Measurements from ENCODE around the gene KPTN. TPM values are rescaled to one million over a fixed set of nuclear protein-coding genes. Genes with fewer than 3 reads are reported as not detected.

Gene KPTN
- total and polyA plus RNA-seq, 2 donors (not counting 1 experiment from before 2014, with no cell fraction given) = 8.1 to 11.4 TPM

DNA sequence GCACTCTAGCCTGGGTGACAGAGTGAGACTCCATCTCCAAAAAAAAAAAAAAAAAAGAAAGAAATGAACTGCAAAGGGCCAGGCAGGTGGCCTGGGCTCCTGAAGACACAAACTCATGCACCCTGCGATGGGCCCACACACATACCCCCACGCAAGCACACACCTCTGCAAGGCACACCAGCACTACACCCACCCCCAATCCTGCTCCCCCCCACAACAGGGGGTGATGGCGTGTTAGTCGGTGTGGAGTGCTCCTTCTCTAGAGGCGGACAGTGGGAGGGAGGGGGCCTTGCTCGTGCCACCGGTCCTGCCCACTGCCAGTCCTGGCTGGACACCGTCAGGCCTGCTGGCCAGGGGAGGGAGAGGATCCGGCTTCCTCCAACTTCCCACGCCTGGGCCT, 10.7 kb downstream of the KPTN start:
- no peak for TF ChIP-seq EZH2 (IDR thresholded peaks at IDR 0.05; ENCODE audit: borderline replicate concordance, insufficient read depth, low read depth, low read length, poor library complexity, severe bottlenecking)
- TF ChIP-seq, protein P1, sequence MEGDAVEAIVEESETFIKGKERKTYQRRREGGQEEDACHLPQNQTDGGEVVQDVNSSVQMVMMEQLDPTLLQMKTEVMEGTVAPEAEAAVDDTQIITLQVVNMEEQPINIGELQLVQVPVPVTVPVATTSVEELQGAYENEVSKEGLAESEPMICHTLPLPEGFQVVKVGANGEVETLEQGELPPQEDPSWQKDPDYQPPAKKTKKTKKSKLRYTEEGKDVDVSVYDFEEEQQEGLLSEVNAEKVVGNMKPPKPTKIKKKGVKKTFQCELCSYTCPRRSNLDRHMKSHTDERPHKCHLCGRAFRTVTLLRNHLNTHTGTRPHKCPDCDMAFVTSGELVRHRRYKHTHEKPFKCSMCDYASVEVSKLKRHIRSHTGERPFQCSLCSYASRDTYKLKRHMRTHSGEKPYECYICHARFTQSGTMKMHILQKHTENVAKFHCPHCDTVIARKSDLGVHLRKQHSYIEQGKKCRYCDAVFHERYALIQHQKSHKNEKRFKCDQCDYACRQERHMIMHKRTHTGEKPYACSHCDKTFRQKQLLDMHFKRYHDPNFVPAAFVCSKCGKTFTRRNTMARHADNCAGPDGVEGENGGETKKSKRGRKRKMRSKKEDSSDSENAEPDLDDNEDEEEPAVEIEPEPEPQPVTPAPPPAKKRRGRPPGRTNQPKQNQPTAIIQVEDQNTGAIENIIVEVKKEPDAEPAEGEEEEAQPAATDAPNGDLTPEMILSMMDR (IDR thresholded peaks at IDR 0.05) = no peak
- H3K4me1 ChIP-seq (ENCODE audit: control insufficient read depth in 2 of 2, insufficient read depth in 2 of 2, low read length in 2 of 2) = peaks cover 12 to 19% of the 10 kb centered on the region in 2 donors
- no peaks in the 10 kb centered on the region for H4K20me1 ChIP-seq (ENCODE audit: control insufficient read depth, insufficient read depth, low read length, poor library complexity, severe bottlenecking)
- H3K79me2 ChIP-seq (ENCODE audit: control insufficient read depth, insufficient read depth, low read length) = no peaks in the 10 kb centered on the region
- H3K27ac Mint-ChIP-seq = no peak overlapping the region
- POLR2A ChIA-PET = no interaction called here
- no peak overlapping the region for H3K27ac ChIP-seq (ENCODE audit: low read length in 2 of 2)
- H3K4me1 Mint-ChIP-seq = peaks cover 8% of the 10 kb centered on the region
- H3K4me3 Mint-ChIP-seq = no peak overlapping the region
- intact Hi-C loops (cut with micrococcal nuclease) = no loop called here
- no peak overlapping the region for H2AFZ ChIP-seq (ENCODE audit: insufficient read depth, low read depth, low read length, poor library complexity, severe bottlenecking)
- peaks cover 0 to 42% (median 20%) of the 10 kb centered on the region in 4 experiments for H3K27me3 ChIP-seq (replicated peaks in 1 of 4; ENCODE audit: control extremely low read depth in 1 of 4, control insufficient read depth in 3 of 4, insufficient read depth in 4 of 4, low read length in 3 of 4)
- ATAC-seq (ENCODE audit: low read depth) = no peak
- no peak overlapping the region for H3K9ac ChIP-seq (ENCODE audit: low read length)
- H3K36me3 ChIP-seq (replicated peaks in 1 of 2; ENCODE audit: control extremely low read depth in 1 of 2, control insufficient read depth in 1 of 2, extremely low read depth in 1 of 2, insufficient read depth in 2 of 2, low read length in 1 of 2) = no peaks in the 10 kb centered on the region
- no peak overlapping the region for H3K4me2 ChIP-seq (replicated peaks; ENCODE audit: low read depth, low read length, poor library complexity, severe bottlenecking)
- no peaks in the 10 kb centered on the region for H3K9me3 Mint-ChIP-seq (ENCODE audit: insufficient read depth)
- no peak overlapping the region for H3K4me3 ChIP-seq (ENCODE audit: control extremely low read depth in 1 of 5, extremely low read depth in 1 of 5, insufficient read depth in 1 of 5, low read depth in 2 of 5, low read length in 4 of 5)
- CTCF ChIA-PET = no interaction called here
- 86% methylated on average over 8 of the region's 10 CpGs for WGBS (ENCODE audit: insufficient coverage)
- H3K27me3 Mint-ChIP-seq = peaks cover 31% of the 10 kb centered on the region
- peaks cover 0 to 5% (median 0%) of the 10 kb centered on the region in 3 donors for H3K9me3 ChIP-seq (ENCODE audit: control extremely low read depth in 1 of 3, control insufficient read depth in 2 of 3, insufficient read depth in 1 of 3, low read length in 2 of 3)
- DNase-seq = no peak

DNA sequence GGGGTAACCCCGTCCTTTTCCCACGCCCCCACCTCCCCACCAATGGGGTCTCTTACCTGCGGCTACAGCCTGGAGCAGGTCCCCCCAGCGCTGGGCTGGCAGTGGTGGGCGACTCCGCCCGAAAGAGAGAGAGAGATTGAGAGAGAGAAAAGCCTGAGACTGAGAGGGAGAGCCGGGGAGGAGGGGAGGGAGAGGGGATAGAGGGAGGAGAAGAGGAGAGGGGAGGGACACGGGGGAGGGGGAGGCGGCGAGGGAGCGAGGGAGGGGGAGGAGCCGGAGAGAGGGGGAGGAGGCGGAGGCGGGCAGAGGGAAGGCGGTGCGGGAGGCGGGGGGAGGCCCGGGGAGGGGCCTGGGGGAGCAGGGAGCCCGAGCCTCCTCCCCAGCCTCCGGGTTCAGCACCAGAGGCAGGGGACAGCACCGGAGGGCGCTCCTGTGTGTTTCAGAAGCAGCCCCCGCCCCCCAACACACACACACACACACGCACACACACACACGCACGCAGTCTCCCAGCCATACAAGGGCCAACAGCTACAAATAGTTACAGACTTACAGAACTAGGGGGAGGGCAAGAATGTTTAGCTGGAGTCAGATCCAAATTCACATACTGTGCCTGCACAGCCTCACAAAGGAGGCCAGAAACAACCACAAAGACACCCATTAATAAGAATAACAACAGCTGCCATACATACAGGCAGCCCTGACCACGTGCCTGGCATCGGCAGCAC, 12.1 kb downstream of the KPTN start, which contains the start of gene SLC8A2:
SLC8A2 (minus strand) TSS at position 161 of the 725 bp plus-strand sequence. CDS start 5,490 bp downstream, outside the sequence.
- Histone ChIP-seq H3K9me3 (ENCODE audit: control extremely low read depth in 1 of 3, control insufficient read depth in 2 of 3, insufficient read depth in 1 of 3, low read length in 2 of 3) (peaks cover 0 to 9% (median 0%) of the 10 kb centered on the region in 3 donors), H3K9ac (ENCODE audit: low read length) (no peak within 1 kb of the TSS), H3K4me1 (ENCODE audit: control insufficient read depth in 2 of 2, insufficient read depth in 2 of 2, low read length in 2 of 2) (peaks cover 12 to 19% of the 10 kb centered on the region in 2 donors), H3K4me3 (ENCODE audit: control extremely low read depth in 1 of 5, extremely low read depth in 1 of 5, insufficient read depth in 1 of 5, low read depth in 2 of 5, low read length in 4 of 5) (no peak within 1 kb of the TSS), H3K79me2 (ENCODE audit: control insufficient read depth, insufficient read depth, low read length) (no peaks in the 10 kb centered on the region), H3K36me3 (replicated peaks in 1 of 2; ENCODE audit: control extremely low read depth in 1 of 2, control insufficient read depth in 1 of 2, extremely low read depth in 1 of 2, insufficient read depth in 2 of 2, low read length in 1 of 2) (no peaks in the 10 kb centered on the region), H4K20me1 (ENCODE audit: control insufficient read depth, insufficient read depth, low read length, poor library complexity, severe bottlenecking) (no peaks in the 10 kb centered on the region), H3K27ac (ENCODE audit: low read length in 2 of 2) (no peak within 1 kb of the TSS), H3K27me3 (replicated peaks in 1 of 4; ENCODE audit: control extremely low read depth in 1 of 4, control insufficient read depth in 3 of 4, insufficient read depth in 4 of 4, low read length in 3 of 4) (peaks cover 0 to 54% (median 24%) of the 10 kb centered on the region in 4 experiments), H2AFZ (ENCODE audit: insufficient read depth, low read depth, low read length, poor library complexity, severe bottlenecking) (peak within 1 kb of the TSS; percentile 16), H3K4me2 (replicated peaks; ENCODE audit: low read depth, low read length, poor library complexity, severe bottlenecking) (peak within 1 kb of the TSS; percentile 65)
- DNase-seq (peak; percentile 58), ATAC-seq (ENCODE audit: low read depth) (no peak)
- 17% methylated on average over 8 of the region's 29 CpGs for WGBS (ENCODE audit: insufficient coverage)
- H3K9me3 Mint-ChIP-seq (ENCODE audit: insufficient read depth) = no peaks in the 10 kb centered on the region
- POLR2A ChIA-PET = interaction anchor here (0.7 kb wide), 1 partner anchor 31 kb away, joined by 3 read pairs; no protein-coding TSS in a partner anchor
- H3K4me3 Mint-ChIP-seq = peak within 1 kb of the TSS; percentile 59
- TF ChIP-seq, protein P1 (IDR thresholded peaks at IDR 0.05) = no peak
- TF ChIP-seq EZH2 (IDR thresholded peaks at IDR 0.05; ENCODE audit: borderline replicate concordance, insufficient read depth, low read depth, low read length, poor library complexity, severe bottlenecking) = no peak
- CTCF ChIA-PET = interaction anchor here (0.6 to 1.6 kb wide), 2 partner anchors 11 to 12 kb away, joined by 4 to 6 read pairs; partner anchors contain the start of gene KPTN
- peaks cover 42% of the 10 kb centered on the region for H3K27me3 Mint-ChIP-seq
- peaks cover 8% of the 10 kb centered on the region for H3K4me1 Mint-ChIP-seq
- no peak within 1 kb of the TSS for H3K27ac Mint-ChIP-seq
- intact Hi-C loops (cut with micrococcal nuclease) = no loop called here
